ENCODE results near the gene GYS2.

Gene GYS2

GRCh38 chr12:21634245-21634644, 29.6 kb upstream of the GYS2 start:
- DNase-seq (ENCODE audit: extremely low read depth, insufficient read length): no peak
- no peaks in the 10 kb centered on the region for H3K27me3 ChIP-seq (replicated peaks; ENCODE audit: control insufficient read depth, insufficient read depth, low read length)
- no peak for TF ChIP-seq CTCF (IDR thresholded peaks at IDR 0.05; ENCODE audit: insufficient read depth, low read length, poor library complexity, severe bottlenecking)
- no peak overlapping the region for H3K4me3 ChIP-seq (replicated peaks; ENCODE audit: low read depth, low read length)
- H3K36me3 ChIP-seq (ENCODE audit: control insufficient read depth, insufficient read depth, low read length): peaks cover 7% of the 10 kb centered on the region

GRCh38 chr12:21631367-21631766, 26.7 kb upstream of the GYS2 start:
- Histone ChIP-seq H3K36me3 (ENCODE audit: control insufficient read depth, insufficient read depth, low read length) (peaks cover 7% of the 10 kb centered on the region), H3K27me3 (replicated peaks; ENCODE audit: control insufficient read depth, insufficient read depth, low read length) (no peaks in the 10 kb centered on the region), H3K4me3 (replicated peaks; ENCODE audit: low read depth, low read length) (no peak overlapping the region)
- TF ChIP-seq CTCF (IDR thresholded peaks at IDR 0.05; ENCODE audit: insufficient read depth, low read length, poor library complexity, severe bottlenecking): no peak
- DNase-seq (ENCODE audit: extremely low read depth, insufficient read length): no peak

- Histone ChIP-seq H3K36me3 (ENCODE audit: control insufficient read depth, insufficient read depth, low read length) (no peaks in the 10 kb centered on the region), H3K27me3 (replicated peaks; ENCODE audit: control insufficient read depth, insufficient read depth, low read length) (no peaks in the 10 kb centered on the region), H3K4me3 (replicated peaks; ENCODE audit: low read depth, low read length) (no peak overlapping the region)
- no peak for DNase-seq (ENCODE audit: extremely low read depth, insufficient read length)
- TF ChIP-seq CTCF (IDR thresholded peaks at IDR 0.05; ENCODE audit: insufficient read depth, low read length, poor library complexity, severe bottlenecking): no peak
Measured at GRCh38 chr12:21627924-21628323, 23.3 kb upstream of the GYS2 start.

GRCh38 chr12:21618566-21618965, 13.9 kb upstream of the GYS2 start:
- no peak for TF ChIP-seq CTCF (IDR thresholded peaks at IDR 0.05; ENCODE audit: insufficient read depth, low read length, poor library complexity, severe bottlenecking)
- H3K36me3 ChIP-seq (ENCODE audit: control insufficient read depth, insufficient read depth, low read length): no peaks in the 10 kb centered on the region
- no peak for DNase-seq (ENCODE audit: extremely low read depth, insufficient read length)
- H3K4me3 ChIP-seq (replicated peaks; ENCODE audit: low read depth, low read length): no peak overlapping the region
- H3K27me3 ChIP-seq (replicated peaks; ENCODE audit: control insufficient read depth, insufficient read depth, low read length): no peaks in the 10 kb centered on the region

- no peak overlapping the region for H3K4me3 ChIP-seq (replicated peaks; ENCODE audit: low read depth, low read length)
- no peak for DNase-seq (ENCODE audit: extremely low read depth, insufficient read length)
- H3K27me3 ChIP-seq (replicated peaks; ENCODE audit: control insufficient read depth, insufficient read depth, low read length): no peaks in the 10 kb centered on the region
- TF ChIP-seq CTCF (IDR thresholded peaks at IDR 0.05; ENCODE audit: insufficient read depth, low read length, poor library complexity, severe bottlenecking): no peak
- H3K36me3 ChIP-seq (ENCODE audit: control insufficient read depth, insufficient read depth, low read length): no peaks in the 10 kb centered on the region
Measured at GRCh38 chr12:21617030-21617429, 12.4 kb upstream of the GYS2 start.

- TF ChIP-seq CTCF (IDR thresholded peaks at IDR 0.05; ENCODE audit: insufficient read depth, low read length, poor library complexity, severe bottlenecking): no peak
- Histone ChIP-seq H3K36me3 (ENCODE audit: control insufficient read depth, insufficient read depth, low read length) (no peaks in the 10 kb centered on the region), H3K4me3 (replicated peaks; ENCODE audit: low read depth, low read length) (no peak overlapping the region), H3K27me3 (replicated peaks; ENCODE audit: control insufficient read depth, insufficient read depth, low read length) (no peaks in the 10 kb centered on the region)
- DNase-seq (ENCODE audit: extremely low read depth, insufficient read length): no peak
Measured at GRCh38 chr12:21615431-21615830, 10.8 kb upstream of the GYS2 start.
